H9 (cell line): ENCODE results near the gene KY. TPM values are rescaled to one million over a fixed set of nuclear protein-coding genes. Genes with fewer than 3 reads are reported as not detected.

ENCODE experiments used
- DNase-seq: peaks from one replicate; pipeline ENCODE4 v3.0.0-alpha.2; 2017
- H2AFZ ChIP-seq: one replicate; pipeline ENCODE4 v1.6.1; 2013; ENCODE audit warnings: mild to moderate bottlenecking, low read length, control low read depth, moderate library complexity
- H2AK5ac ChIP-seq: 2 replicates; pipeline ENCODE4 v1.6.1; 2013; ENCODE audit warnings: low read length, control low read depth, mixed read lengths; ENCODE audit not compliant: insufficient read length
- H2BK120ac ChIP-seq: one replicate; pipeline ENCODE4 v1.6.1; 2013; ENCODE audit warnings: low read depth, mild to moderate bottlenecking, low read length, control low read depth, inconsistent platforms; ENCODE audit not compliant: poor library complexity, severe bottlenecking
- H2BK12ac ChIP-seq: 2 replicates; pipeline ENCODE4 v1.6.1; 2013; ENCODE audit warnings: low read length, control low read depth, mixed read lengths, low read depth; ENCODE audit not compliant: insufficient read length
- H2BK15ac ChIP-seq: 2 replicates; pipeline ENCODE4 v1.6.1; 2013; ENCODE audit warnings: low read depth, low read length, control low read depth
- H2BK20ac ChIP-seq: one replicate; pipeline ENCODE4 v1.6.1; 2013; ENCODE audit warnings: low read depth, mild to moderate bottlenecking, low read length, control low read depth, inconsistent platforms; ENCODE audit not compliant: poor library complexity, severe bottlenecking
- H2BK5ac ChIP-seq: 2 replicates; pipeline ENCODE4 v1.6.1; 2013; ENCODE audit warnings: low read length, control low read depth, mixed read lengths; ENCODE audit not compliant: insufficient read length
- H3K14ac ChIP-seq: 2 replicates; pipeline ENCODE4 v1.6.1; 2013; ENCODE audit warnings: low read length, control low read depth; ENCODE audit not compliant: insufficient read depth
- H3K18ac ChIP-seq: 2 replicates; pipeline ENCODE4 v1.6.1; 2013; ENCODE audit warnings: low read depth, mild to moderate bottlenecking, mixed read lengths, low read length, control low read depth; ENCODE audit not compliant: insufficient read length
- H3K23ac ChIP-seq: 2 replicates; pipeline ENCODE4 v1.6.1; 2013; ENCODE audit warnings: low read length, control low read depth, mixed read lengths, low read depth; ENCODE audit not compliant: insufficient read length
- H3K23me2 ChIP-seq: 2 replicates; pipeline ENCODE4 v1.6.1; 2013; ENCODE audit warnings: low read depth, mild to moderate bottlenecking, mixed read lengths, low read length, control low read depth; ENCODE audit not compliant: insufficient read length, poor library complexity, severe bottlenecking
- H3K27ac ChIP-seq: 2 replicates; pipeline ENCODE4 v1.5.1; 2013; ENCODE audit warnings: low read length, control low read depth, mixed read lengths, low read depth; ENCODE audit not compliant: insufficient read length
- H3K27me3 ChIP-seq: 2 replicates; pipeline ENCODE4 v1.6.1; 2013; ENCODE audit warnings: low read length, control low read depth, inconsistent platforms; ENCODE audit not compliant: insufficient read depth
- H3K4ac ChIP-seq: 2 replicates; pipeline ENCODE4 v1.6.1; 2013; ENCODE audit warnings: low read depth, mild to moderate bottlenecking, control low read depth, inconsistent platforms, low read length, moderate library complexity
- H3K4me1 ChIP-seq: 2 replicates; pipeline ENCODE4 v1.6.1; 2013; ENCODE audit warnings: low read length, control low read depth, inconsistent platforms; ENCODE audit not compliant: insufficient read depth
- H3K4me2 ChIP-seq: 2 replicates; pipeline ENCODE4 v1.6.1; 2013; ENCODE audit warnings: low read length, control low read depth, mixed read lengths; ENCODE audit not compliant: insufficient read length, insufficient read depth
- H3K56ac ChIP-seq: 2 replicates; pipeline ENCODE4 v1.6.1; 2013; ENCODE audit warnings: low read depth, mild to moderate bottlenecking, mixed read lengths, low read length, control low read depth; ENCODE audit not compliant: insufficient read length
- H3K79me1 ChIP-seq: 2 replicates; pipeline ENCODE4 v1.6.1; 2013; ENCODE audit warnings: low read depth, mild to moderate bottlenecking, moderate library complexity, low read length, control low read depth, inconsistent platforms; ENCODE audit not compliant: insufficient read depth, poor library complexity, severe bottlenecking
- H3K79me2 ChIP-seq: 2 replicates; pipeline ENCODE4 v1.6.1; 2013; ENCODE audit warnings: low read length, control low read depth, inconsistent platforms; ENCODE audit not compliant: insufficient read depth
- H3K9ac ChIP-seq: 2 replicates; pipeline ENCODE4 v1.6.1; 2013; ENCODE audit warnings: low read length, control low read depth, mixed read lengths; ENCODE audit not compliant: insufficient read length; ENCODE audit errors: extremely low read depth
- H3K9me3 ChIP-seq: one replicate; pipeline ENCODE4 v1.6.1; 2013; ENCODE audit warnings: low read depth, low read length, inconsistent platforms; ENCODE audit not compliant: control insufficient read depth
- H3T11ph ChIP-seq: one replicate; pipeline ENCODE4 v1.6.1; 2013; ENCODE audit warnings: mild to moderate bottlenecking, low read length, control low read depth, inconsistent platforms
- H4K20me1 ChIP-seq: one replicate; pipeline ENCODE4 v1.6.1; 2013; ENCODE audit not compliant: control insufficient read depth, insufficient read length, insufficient read depth
- H4K5ac ChIP-seq: 2 replicates; pipeline ENCODE4 v1.6.1; 2013; ENCODE audit warnings: low read depth, mild to moderate bottlenecking, mixed read lengths, low read length, control low read depth; ENCODE audit not compliant: insufficient read length
- H4K8ac ChIP-seq: replicated peaks from 2 replicates; pipeline ENCODE4 v1.6.1; 2013; ENCODE audit warnings: low read length, control low read depth, mixed read lengths, low read depth; ENCODE audit not compliant: insufficient read length
- H4K91ac ChIP-seq: 2 replicates; pipeline ENCODE4 v1.6.1; 2013; ENCODE audit warnings: low read depth, mild to moderate bottlenecking, moderate library complexity, mixed read lengths, low read length, control low read depth; ENCODE audit not compliant: insufficient read length
- H3K27ac Mint-ChIP-seq, 3 experiments: 2 replicates in 2 of 3; 3 replicates in 1 of 3; pipeline ENCODE4 v1.8.0; 2020 to 2021; ENCODE audit warnings: mixed read lengths in 3 of 3, mild to moderate bottlenecking in 1 of 3, moderate library complexity in 1 of 3
- H3K27me3 Mint-ChIP-seq: 2 replicates; pipeline ENCODE4 v1.8.0; 2021; ENCODE audit warnings: low read depth, mild to moderate bottlenecking, moderate library complexity, mixed read lengths
- H3K36me3 Mint-ChIP-seq, 3 experiments: 2 replicates in 2 of 3; 3 replicates in 1 of 3; pipeline ENCODE4 v1.8.0; 2020 to 2021; ENCODE audit warnings: low read depth in 3 of 3, mixed read lengths in 3 of 3; ENCODE audit not compliant: insufficient read depth in 1 of 3
- H3K4me1 Mint-ChIP-seq, 2 experiments: 2 replicates each; pipeline ENCODE4 v1.8.0; 2020; ENCODE audit warnings: mixed read lengths in 2 of 2
- H3K4me3 Mint-ChIP-seq, 2 experiments: 2 replicates in 1 of 2; 3 replicates in 1 of 2; pipeline ENCODE4 v1.8.0; 2020 to 2021; ENCODE audit warnings: mild to moderate bottlenecking in 2 of 2, mixed read lengths in 2 of 2, moderate library complexity in 1 of 2
- H3K9me3 Mint-ChIP-seq, 2 experiments: 2 replicates in 1 of 2; 3 replicates in 1 of 2; pipeline ENCODE4 v1.8.0; 2020; ENCODE audit warnings: mild to moderate bottlenecking in 2 of 2, mixed read lengths in 2 of 2, moderate library complexity in 1 of 2
- CTCF ChIP-seq: fragments of 200-600 bp; sonication (generic); conservative IDR thresholded peaks from 3 replicates; pipeline ENCODE4 v1.8.0; 2021; ENCODE audit warnings: antibody characterized with exemption, mild to moderate bottlenecking
- WGBS: extraction: QIAGEN DNeasy Blood & Tissue Kit; methylation state at CpG from one replicate; pipeline ENCODE4 v1.1.7; 2013; ENCODE audit warnings: missing lambda C conversion rate, low lambda C conversion rate, mixed read lengths; ENCODE audit not compliant: insufficient read length; ENCODE audit errors: extremely low coverage; 5-methylcytosine and 5-hydroxymethylcytosine counted together
- total RNA-seq: library from RNA; stranded (reverse); gene quantifications from 2 replicates; pipeline ENCODE4 v1.2.1, GENCODE V29; 2021

The KY gene
- total RNA-seq, 1 experiment from 2014 or later = not detected

- Mint-ChIP-seq H3K4me3 (no peak overlapping the region), H3K27me3 (peaks cover 60% of the 10 kb centered on the region), H3K36me3 (no peaks in the 10 kb centered on the region; a peak in 1 of 7 replicates), H3K27ac (no peak overlapping the region), H3K4me1 (peaks cover 0 to 3% of the 10 kb centered on the region in 2 experiments; a peak in 1 of 4 replicates), H3K9me3 (0 out of 5 replicates have a peak, but pooled peaks cover 0 to 2% of the 10 kb centered on the region in 2 experiments)
- Histone ChIP-seq H3K4me1 (no peaks in the 10 kb centered on the region), H3K27me3 (no peaks in the 10 kb centered on the region), H2BK20ac (no peak overlapping the region), H2BK120ac (no peak overlapping the region), H2BK15ac (no peak overlapping the region), H2AK5ac (no peak overlapping the region), H3K56ac (no peak overlapping the region), H2BK12ac (no peak overlapping the region), H3K4me2 (no peak overlapping the region), H4K91ac (no peak overlapping the region), H3K9me3 (no peaks in the 10 kb centered on the region), H3K79me2 (no peaks in the 10 kb centered on the region), H3K18ac (no peak overlapping the region), H3K79me1 (no peaks in the 10 kb centered on the region), H3T11ph (no peak overlapping the region), H4K8ac (no peak overlapping the region), H3K27ac (no peak overlapping the region), H2AFZ (no peak overlapping the region), H3K4ac (no peak overlapping the region), H3K23ac (no peak overlapping the region), H3K23me2 (no peaks in the 10 kb centered on the region), H2BK5ac (no peak overlapping the region), H3K14ac (no peak overlapping the region; the same call in 1 of the 2 replicates), H3K9ac (no peak overlapping the region), H4K20me1 (no peaks in the 10 kb centered on the region), H4K5ac (no peak overlapping the region)
- no peak for DNase-seq
- no CpG with 5 or more reads among the region's 9 CpGs for WGBS
- no peak for TF ChIP-seq CTCF
Measured at GRCh38 chr3:134666885-134667284, 16.1 kb upstream of the KY start.
